ENCODE measurements around the gene IGF1.

GRCh38 chr12:102487226-102487625 is 6.9 kb upstream of the IGF1 start:
- TF ChIP-seq POLR2AphosphoS5 (IDR thresholded peaks at IDR 0.05; ENCODE audit: low read depth, low read length), result no peak
- no peak for TF ChIP-seq TAF1 (IDR thresholded peaks at IDR 0.05; ENCODE audit: borderline replicate concordance, insufficient read depth, low read length)
- TF ChIP-seq REST (IDR thresholded peaks at IDR 0.05; ENCODE audit: insufficient read depth in 1 of 2, low read depth in 2 of 2, low read length in 2 of 2), result no peak
- no peak for TF ChIP-seq FOXP2 (optimal IDR thresholded peaks at IDR 0.05; ENCODE audit: borderline replicate concordance, extremely low read depth, extremely low read length, insufficient read depth)
- TF ChIP-seq SIN3A (IDR thresholded peaks at IDR 0.05; ENCODE audit: borderline replicate concordance, insufficient read depth, low read length), result no peak

Data from PFSK-1 (cell line).